Measurements from ENCODE around the gene GALNT2.

GRCh38 chr1:230261928-230262650 is 195.1 kb downstream of the GALNT2 start:
- TF ChIP-seq ARHGAP35 (CRISPR knock-in tag; IDR thresholded peaks at IDR 0.05; ENCODE audit: borderline replicate concordance) (no peak), RFX5 (IDR thresholded peaks at IDR 0.05; ENCODE audit: low read depth, low read length) (no peak), ZNF407 (CRISPR knock-in tag; IDR thresholded peaks at IDR 0.05; ENCODE audit: not compliant biosample characterization) (no peak), SKIL (CRISPR knock-in tag; IDR thresholded peaks at IDR 0.05; ENCODE audit: borderline replicate concordance) (no peak), ZNF274 (CRISPR knock-in tag; IDR thresholded peaks at IDR 0.05) (no peak), ZNF318 (CRISPR knock-in tag; IDR thresholded peaks at IDR 0.05) (no peak), NFRKB (IDR thresholded peaks at IDR 0.05) (no peak), POLR2A (IDR thresholded peaks at IDR 0.05; ENCODE audit: insufficient read depth in 1 of 2, low read depth in 2 of 2, low read length in 2 of 2) (no peak), EZH2 (conservative IDR thresholded peaks at IDR 0.05; ENCODE audit: low read depth, low read length) (no peak), ZNF709 (CRISPR knock-in tag; IDR thresholded peaks at IDR 0.05) (no peak), ZMYM4 (CRISPR knock-in tag; IDR thresholded peaks at IDR 0.05) (no peak), YY1 (IDR thresholded peaks at IDR 0.05; ENCODE audit: insufficient read depth, insufficient replicate concordance, low read depth, low read length) (no peak)

Measured in HepG2 (cell line).